WTC11 (cell line): ENCODE results near the gene CCNYL1. TPM values are rescaled to one million over a fixed set of nuclear protein-coding genes. Genes with fewer than 3 reads are reported as not detected.

Experiments
- ATAC-seq: fragments of 200-7000 bp; cut with Tn5 transposase; 2 replicates; pipeline ENCODE4 v1.10.0; 2021; ENCODE audit warnings: mild to moderate bottlenecking, moderate library complexity
- CTCF ChIA-PET: fragments of 300-600 bp; sonication (Branson Sonifier 250); formaldehyde crosslinking; loops from one replicate; lab custom pipeline; 2021; ENCODE audit warnings: antibody characterized with exemption; lab: Charles Lee
- POLR2A ChIA-PET: fragments of 350-600 bp; sonication (Branson Sonifier 250); formaldehyde crosslinking; loops from one replicate; lab custom pipeline; 2021; ENCODE audit warnings: antibody characterized with exemption; lab: Charles Lee
- DNase-seq: peaks from one replicate; pipeline ENCODE4 v3.0.0; 2021; ENCODE audit warnings: low spot score
- H3K27ac Mint-ChIP-seq: 2 replicates; pipeline ENCODE4 v1.8.0; 2021; ENCODE audit warnings: mixed read lengths
- H3K27me3 Mint-ChIP-seq: 2 replicates; pipeline ENCODE4 v1.8.0; 2021; ENCODE audit warnings: low read depth, mild to moderate bottlenecking, moderate library complexity, mixed read lengths
- H3K36me3 Mint-ChIP-seq: 2 replicates; pipeline ENCODE4 v1.8.0; 2021; ENCODE audit warnings: mixed read lengths
- H3K4me1 Mint-ChIP-seq: 2 replicates; pipeline ENCODE4 v1.8.0; 2022; ENCODE audit warnings: mixed read lengths
- H3K4me3 Mint-ChIP-seq: 2 replicates; pipeline ENCODE4 v1.8.0; 2021; ENCODE audit warnings: mild to moderate bottlenecking, moderate library complexity, mixed read lengths
- H3K9me3 Mint-ChIP-seq: 2 replicates; pipeline ENCODE4 v1.8.0; 2021; ENCODE audit warnings: mixed read lengths
- EMX1 ChIP-seq: fragments of 250-450 bp; sonication (Bioruptor Pico); IDR thresholded peaks from 2 replicates; pipeline ENCODE4 v1.8.0; 2021; ENCODE audit warnings: mild to moderate bottlenecking
- ETV6 ChIP-seq: sonication (generic); formaldehyde crosslinking; IDR thresholded peaks from 2 replicates; pipeline ENCODE4 v1.8.1; 2022; ENCODE audit warnings: mild to moderate bottlenecking, missing genetic modification reagents
- MXD4 ChIP-seq: fragments of 250-450 bp; sonication (Bioruptor Pico); IDR thresholded peaks from 2 replicates; pipeline ENCODE4 v1.8.0; 2021; ENCODE audit warnings: mild to moderate bottlenecking, moderate library complexity, borderline replicate concordance
- NR1H2 ChIP-seq: sonication (generic); formaldehyde crosslinking; IDR thresholded peaks from 2 replicates; pipeline ENCODE4 v1.9.0; 2021; ENCODE audit warnings: mild to moderate bottlenecking, moderate library complexity, missing genetic modification reagents
- NR2C2 ChIP-seq: sonication (generic); formaldehyde crosslinking; IDR thresholded peaks from 2 replicates; pipeline ENCODE4 v1.8.0; 2022; ENCODE audit warnings: mild to moderate bottlenecking, missing genetic modification reagents
- RELA ChIP-seq: sonication (generic); formaldehyde crosslinking; IDR thresholded peaks from 2 replicates; pipeline ENCODE4 v1.8.1; 2022; ENCODE audit warnings: missing genetic modification reagents, mild to moderate bottlenecking, borderline replicate concordance
- RORB ChIP-seq: fragments of 250-450 bp; sonication (Bioruptor Pico); IDR thresholded peaks from 2 replicates; pipeline ENCODE4 v1.9.0; 2021; ENCODE audit warnings: mild to moderate bottlenecking
- SMAD4 ChIP-seq: sonication (generic); formaldehyde crosslinking; IDR thresholded peaks from 2 replicates; pipeline ENCODE4 v1.8.0; 2022; ENCODE audit warnings: mild to moderate bottlenecking, missing genetic modification reagents
- TEAD1 ChIP-seq: sonication (generic); formaldehyde crosslinking; IDR thresholded peaks from 2 replicates; pipeline ENCODE4 v1.8.0; 2022; ENCODE audit warnings: mild to moderate bottlenecking, missing genetic modification reagents
- ZNF317 ChIP-seq: sonication (generic); formaldehyde crosslinking; IDR thresholded peaks from 2 replicates; pipeline ENCODE4 v1.8.1; 2023; ENCODE audit warnings: low read depth, mild to moderate bottlenecking, moderate library complexity, missing genetic modification reagents, borderline replicate concordance
- total RNA-seq: library from RNA; stranded (reverse); gene quantifications from 3 replicates; pipeline ENCODE4 v1.2.3, GENCODE V29; 2021
- TF ChIP-seq, protein P1 (sequence below): fragments of 250-450 bp; sonication (Bioruptor Pico); IDR thresholded peaks from 2 replicates; pipeline ENCODE4 v1.9.0; 2021; ENCODE audit warnings: mild to moderate bottlenecking
- TF ChIP-seq, protein P2 (sequence below): sonication (generic); formaldehyde crosslinking; IDR thresholded peaks from 2 replicates; pipeline ENCODE4 v1.8.1; 2023; ENCODE audit warnings: mild to moderate bottlenecking, missing genetic modification reagents, moderate library complexity
- TF ChIP-seq, protein P3 (sequence below): sonication (generic); formaldehyde crosslinking; IDR thresholded peaks from 2 replicates; pipeline ENCODE4 v1.8.0; 2023; ENCODE audit warnings: missing genetic modification reagents
- TF ChIP-seq, protein P4 (sequence below): fragments of 250-450 bp; sonication (Bioruptor Pico); IDR thresholded peaks from 2 replicates; pipeline ENCODE4 v2.1.2; 2022; ENCODE audit warnings: mild to moderate bottlenecking, moderate library complexity
- TF ChIP-seq, protein P5 (sequence below): fragments of 250-450 bp; sonication (Bioruptor Pico); conservative IDR thresholded peaks from 2 replicates; pipeline ENCODE4 v1.9.0; 2021; ENCODE audit warnings: mild to moderate bottlenecking
- TF ChIP-seq, protein P6 (sequence below): sonication (generic); formaldehyde crosslinking; IDR thresholded peaks from 2 replicates; pipeline ENCODE4 v1.8.1; 2022; ENCODE audit warnings: mild to moderate bottlenecking, moderate library complexity, missing genetic modification reagents
- TF ChIP-seq, protein P7 (sequence below): sonication (generic); formaldehyde crosslinking; IDR thresholded peaks from 2 replicates; pipeline ENCODE4 v1.8.0; 2022; ENCODE audit warnings: missing genetic modification reagents

Gene CCNYL1
- total RNA-seq, 1 experiment from 2014 or later: 31.6 TPM

DNA sequence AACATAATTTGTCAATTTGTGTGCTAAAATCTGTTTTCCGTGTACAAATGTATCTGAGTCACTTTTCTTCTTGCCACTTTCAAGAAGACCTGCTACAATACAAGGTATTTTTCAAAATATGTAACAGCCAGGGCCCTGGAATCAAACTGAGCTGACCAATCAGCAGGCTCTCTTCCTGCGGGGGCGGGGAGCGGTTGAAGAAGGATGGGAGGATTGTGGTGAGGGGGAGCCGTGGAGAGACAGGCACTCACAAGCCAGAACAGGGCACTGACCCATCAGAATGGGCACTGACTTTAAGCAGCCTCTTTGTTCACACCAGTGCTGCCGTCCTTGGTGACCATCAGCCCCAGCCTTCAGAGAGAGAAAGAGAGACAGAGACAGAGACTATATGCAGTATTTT, 40.6 kb upstream of the CCNYL1 start (continued):
- TF ChIP-seq, protein P1, sequence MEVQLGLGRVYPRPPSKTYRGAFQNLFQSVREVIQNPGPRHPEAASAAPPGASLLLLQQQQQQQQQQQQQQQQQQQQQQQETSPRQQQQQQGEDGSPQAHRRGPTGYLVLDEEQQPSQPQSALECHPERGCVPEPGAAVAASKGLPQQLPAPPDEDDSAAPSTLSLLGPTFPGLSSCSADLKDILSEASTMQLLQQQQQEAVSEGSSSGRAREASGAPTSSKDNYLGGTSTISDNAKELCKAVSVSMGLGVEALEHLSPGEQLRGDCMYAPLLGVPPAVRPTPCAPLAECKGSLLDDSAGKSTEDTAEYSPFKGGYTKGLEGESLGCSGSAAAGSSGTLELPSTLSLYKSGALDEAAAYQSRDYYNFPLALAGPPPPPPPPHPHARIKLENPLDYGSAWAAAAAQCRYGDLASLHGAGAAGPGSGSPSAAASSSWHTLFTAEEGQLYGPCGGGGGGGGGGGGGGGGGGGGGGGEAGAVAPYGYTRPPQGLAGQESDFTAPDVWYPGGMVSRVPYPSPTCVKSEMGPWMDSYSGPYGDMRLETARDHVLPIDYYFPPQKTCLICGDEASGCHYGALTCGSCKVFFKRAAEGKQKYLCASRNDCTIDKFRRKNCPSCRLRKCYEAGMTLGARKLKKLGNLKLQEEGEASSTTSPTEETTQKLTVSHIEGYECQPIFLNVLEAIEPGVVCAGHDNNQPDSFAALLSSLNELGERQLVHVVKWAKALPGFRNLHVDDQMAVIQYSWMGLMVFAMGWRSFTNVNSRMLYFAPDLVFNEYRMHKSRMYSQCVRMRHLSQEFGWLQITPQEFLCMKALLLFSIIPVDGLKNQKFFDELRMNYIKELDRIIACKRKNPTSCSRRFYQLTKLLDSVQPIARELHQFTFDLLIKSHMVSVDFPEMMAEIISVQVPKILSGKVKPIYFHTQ (CRISPR knock-in tag): no peak
- TF ChIP-seq NR2C2 (CRISPR knock-in tag) (no peak), TEAD1 (CRISPR knock-in tag) (no peak), NR1H2 (CRISPR knock-in tag) (no peak)
- TF ChIP-seq, protein P2, sequence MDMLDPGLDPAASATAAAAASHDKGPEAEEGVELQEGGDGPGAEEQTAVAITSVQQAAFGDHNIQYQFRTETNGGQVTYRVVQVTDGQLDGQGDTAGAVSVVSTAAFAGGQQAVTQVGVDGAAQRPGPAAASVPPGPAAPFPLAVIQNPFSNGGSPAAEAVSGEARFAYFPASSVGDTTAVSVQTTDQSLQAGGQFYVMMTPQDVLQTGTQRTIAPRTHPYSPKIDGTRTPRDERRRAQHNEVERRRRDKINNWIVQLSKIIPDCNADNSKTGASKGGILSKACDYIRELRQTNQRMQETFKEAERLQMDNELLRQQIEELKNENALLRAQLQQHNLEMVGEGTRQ (CRISPR knock-in tag): no peak
- TF ChIP-seq, protein P3, sequence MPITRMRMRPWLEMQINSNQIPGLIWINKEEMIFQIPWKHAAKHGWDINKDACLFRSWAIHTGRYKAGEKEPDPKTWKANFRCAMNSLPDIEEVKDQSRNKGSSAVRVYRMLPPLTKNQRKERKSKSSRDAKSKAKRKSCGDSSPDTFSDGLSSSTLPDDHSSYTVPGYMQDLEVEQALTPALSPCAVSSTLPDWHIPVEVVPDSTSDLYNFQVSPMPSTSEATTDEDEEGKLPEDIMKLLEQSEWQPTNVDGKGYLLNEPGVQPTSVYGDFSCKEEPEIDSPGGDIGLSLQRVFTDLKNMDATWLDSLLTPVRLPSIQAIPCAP: no peak

DNA sequence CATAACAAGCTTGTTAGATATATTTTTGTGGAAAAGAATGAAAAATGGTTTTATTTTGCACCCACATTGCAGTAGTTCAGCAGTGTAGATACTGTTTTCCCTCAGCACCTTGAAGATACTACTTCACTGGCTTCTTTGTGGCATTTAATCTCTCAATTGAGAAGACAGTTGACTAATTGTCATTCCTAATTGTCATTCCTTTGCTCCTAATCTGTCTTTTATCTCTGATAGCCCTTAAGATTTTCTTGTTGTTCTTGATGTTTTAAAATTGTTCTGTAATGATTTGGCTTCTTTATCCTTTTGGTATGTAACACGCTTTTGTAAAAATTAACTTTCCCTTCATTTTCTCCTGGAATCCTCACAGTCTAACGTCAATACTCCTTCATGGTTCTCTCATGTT, 38.0 kb upstream of the CCNYL1 start:
- DNase-seq: no peak
- ChIA-PET CTCF (no interaction called here), POLR2A (no interaction called here)
- Mint-ChIP-seq H3K9me3 (no peaks in the 10 kb centered on the region), H3K36me3 (no peaks in the 10 kb centered on the region), H3K4me1 (peaks cover 41% of the 10 kb centered on the region), H3K27me3 (no peaks in the 10 kb centered on the region), H3K27ac (peak overlapping the region; percentile 70), H3K4me3 (no peak overlapping the region)
- no peak for ATAC-seq
- TF ChIP-seq RORB (CRISPR knock-in tag) (no peak), ZNF317 (no peak), SMAD4 (no peak), MXD4 (CRISPR knock-in tag) (no peak), ETV6 (CRISPR knock-in tag) (no peak)
- TF ChIP-seq, protein P4, sequence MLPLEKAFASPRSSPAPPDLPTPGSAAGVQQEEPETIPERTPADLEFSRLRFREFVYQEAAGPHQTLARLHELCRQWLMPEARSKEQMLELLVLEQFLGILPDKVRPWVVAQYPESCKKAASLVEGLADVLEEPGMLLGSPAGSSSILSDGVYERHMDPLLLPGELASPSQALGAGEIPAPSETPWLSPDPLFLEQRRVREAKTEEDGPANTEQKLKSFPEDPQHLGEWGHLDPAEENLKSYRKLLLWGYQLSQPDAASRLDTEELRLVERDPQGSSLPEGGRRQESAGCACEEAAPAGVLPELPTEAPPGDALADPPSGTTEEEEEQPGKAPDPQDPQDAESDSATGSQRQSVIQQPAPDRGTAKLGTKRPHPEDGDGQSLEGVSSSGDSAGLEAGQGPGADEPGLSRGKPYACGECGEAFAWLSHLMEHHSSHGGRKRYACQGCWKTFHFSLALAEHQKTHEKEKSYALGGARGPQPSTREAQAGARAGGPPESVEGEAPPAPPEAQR (CRISPR knock-in tag): no peak

DNA sequence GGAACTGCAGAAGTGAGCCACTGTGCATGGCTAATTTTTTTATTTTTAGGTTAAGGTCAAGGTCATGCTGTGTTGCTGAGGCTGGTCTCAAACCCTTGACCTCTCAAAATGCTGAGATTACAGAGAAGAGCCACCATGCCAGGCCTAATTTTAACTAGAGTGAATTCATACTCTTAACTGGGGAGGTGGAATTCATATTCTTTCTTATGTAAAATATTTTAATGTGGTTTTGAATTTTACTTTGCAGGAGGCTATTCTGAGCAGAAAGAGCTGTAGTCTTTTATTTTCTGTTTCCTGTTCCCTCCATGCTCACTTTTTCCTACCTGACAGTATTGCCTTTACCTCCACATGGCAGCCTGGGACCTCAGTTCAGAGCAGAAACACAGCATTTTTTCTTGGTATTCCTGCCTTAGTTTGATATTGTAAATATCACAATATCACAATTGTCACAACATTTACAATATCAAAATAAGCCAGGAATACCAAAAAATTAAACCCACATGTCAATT, 37.1 kb upstream of the CCNYL1 start:
- Mint-ChIP-seq H3K4me1 (peaks cover 41% of the 10 kb centered on the region), H3K27ac (peak overlapping the region; percentile 80), H3K9me3 (no peaks in the 10 kb centered on the region), H3K27me3 (no peaks in the 10 kb centered on the region), H3K4me3 (no peak overlapping the region), H3K36me3 (no peaks in the 10 kb centered on the region)
- ATAC-seq (peak; percentile 69), DNase-seq (no peak)
- ChIA-PET POLR2A (interaction anchor here (0.7 to 1.0 kb wide), 2 partner anchors 37 to 45 kb away, joined by 4 read pairs; partner anchors contain the start of gene CCNYL1), CTCF (interaction anchor here (2.8 kb wide), 1 partner anchor 48 kb away, joined by 11 read pairs; no protein-coding TSS in a partner anchor)
- TF ChIP-seq RELA (CRISPR knock-in tag): no peak
- TF ChIP-seq, protein P5, sequence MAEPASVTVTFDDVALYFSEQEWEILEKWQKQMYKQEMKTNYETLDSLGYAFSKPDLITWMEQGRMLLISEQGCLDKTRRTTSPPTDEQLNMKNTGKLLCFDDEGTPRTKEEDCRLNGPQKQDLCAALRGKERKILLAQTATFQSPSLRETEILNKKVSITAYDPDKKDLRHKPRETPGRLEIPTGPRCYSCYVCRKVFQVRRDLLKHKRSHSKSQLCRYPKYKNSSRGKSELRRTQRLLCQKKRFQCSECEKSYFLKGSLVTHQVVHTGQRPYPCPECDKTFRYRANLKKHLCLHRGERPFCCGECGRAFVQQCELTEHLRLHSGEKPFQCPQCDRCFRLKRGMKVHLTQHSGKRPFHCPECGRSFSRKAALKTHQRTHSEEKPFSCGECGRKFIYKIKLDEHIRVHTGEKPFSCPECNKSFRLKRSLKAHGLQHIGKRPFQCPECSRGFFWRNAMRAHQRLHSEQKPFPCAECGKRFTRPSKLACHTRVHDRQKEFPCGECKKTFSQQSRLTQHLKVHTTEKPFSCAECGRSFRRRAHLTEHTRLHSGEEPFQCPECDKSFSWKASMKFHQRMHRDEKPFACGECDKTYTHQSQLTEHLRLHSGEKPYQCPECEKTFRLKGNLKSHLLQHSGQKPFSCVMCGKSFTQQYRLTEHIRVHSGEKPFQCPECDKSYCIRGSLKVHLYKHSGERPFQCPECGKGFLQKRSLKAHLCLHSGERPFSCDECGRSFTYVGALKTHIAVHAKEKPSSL (CRISPR knock-in tag): no peak
- TF ChIP-seq, protein P6, sequence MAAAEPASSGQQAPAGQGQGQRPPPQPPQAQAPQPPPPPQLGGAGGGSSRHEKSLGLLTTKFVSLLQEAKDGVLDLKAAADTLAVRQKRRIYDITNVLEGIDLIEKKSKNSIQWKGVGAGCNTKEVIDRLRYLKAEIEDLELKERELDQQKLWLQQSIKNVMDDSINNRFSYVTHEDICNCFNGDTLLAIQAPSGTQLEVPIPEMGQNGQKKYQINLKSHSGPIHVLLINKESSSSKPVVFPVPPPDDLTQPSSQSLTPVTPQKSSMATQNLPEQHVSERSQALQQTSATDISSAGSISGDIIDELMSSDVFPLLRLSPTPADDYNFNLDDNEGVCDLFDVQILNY: no peak
- TF ChIP-seq, protein P7, sequence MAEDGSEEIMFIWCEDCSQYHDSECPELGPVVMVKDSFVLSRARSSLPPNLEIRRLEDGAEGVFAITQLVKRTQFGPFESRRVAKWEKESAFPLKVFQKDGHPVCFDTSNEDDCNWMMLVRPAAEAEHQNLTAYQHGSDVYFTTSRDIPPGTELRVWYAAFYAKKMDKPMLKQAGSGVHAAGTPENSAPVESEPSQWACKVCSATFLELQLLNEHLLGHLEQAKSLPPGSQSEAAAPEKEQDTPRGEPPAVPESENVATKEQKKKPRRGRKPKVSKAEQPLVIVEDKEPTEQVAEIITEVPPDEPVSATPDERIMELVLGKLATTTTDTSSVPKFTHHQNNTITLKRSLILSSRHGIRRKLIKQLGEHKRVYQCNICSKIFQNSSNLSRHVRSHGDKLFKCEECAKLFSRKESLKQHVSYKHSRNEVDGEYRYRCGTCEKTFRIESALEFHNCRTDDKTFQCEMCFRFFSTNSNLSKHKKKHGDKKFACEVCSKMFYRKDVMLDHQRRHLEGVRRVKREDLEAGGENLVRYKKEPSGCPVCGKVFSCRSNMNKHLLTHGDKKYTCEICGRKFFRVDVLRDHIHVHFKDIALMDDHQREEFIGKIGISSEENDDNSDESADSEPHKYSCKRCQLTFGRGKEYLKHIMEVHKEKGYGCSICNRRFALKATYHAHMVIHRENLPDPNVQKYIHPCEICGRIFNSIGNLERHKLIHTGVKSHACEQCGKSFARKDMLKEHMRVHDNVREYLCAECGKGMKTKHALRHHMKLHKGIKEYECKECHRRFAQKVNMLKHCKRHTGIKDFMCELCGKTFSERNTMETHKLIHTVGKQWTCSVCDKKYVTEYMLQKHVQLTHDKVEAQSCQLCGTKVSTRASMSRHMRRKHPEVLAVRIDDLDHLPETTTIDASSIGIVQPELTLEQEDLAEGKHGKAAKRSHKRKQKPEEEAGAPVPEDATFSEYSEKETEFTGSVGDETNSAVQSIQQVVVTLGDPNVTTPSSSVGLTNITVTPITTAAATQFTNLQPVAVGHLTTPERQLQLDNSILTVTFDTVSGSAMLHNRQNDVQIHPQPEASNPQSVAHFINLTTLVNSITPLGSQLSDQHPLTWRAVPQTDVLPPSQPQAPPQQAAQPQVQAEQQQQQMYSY: no peak
- no peak for TF ChIP-seq EMX1 (CRISPR knock-in tag)
